Brain microvascular endothelial cell (primary cell): ENCODE results near the gene AFTPH.

Experiments
- DNase-seq: peaks from one replicate; pipeline ENCODE4 v3.0.0-alpha.2; 2020
- H3K27ac ChIP-seq: fragments of 250-450 bp; sonication (Bioruptor Pico); 2 replicates; pipeline ENCODE4 v1.5.1; 2020; ENCODE audit warnings: mild to moderate bottlenecking, moderate library complexity
- H3K27me3 ChIP-seq: fragments of 250-450 bp; sonication (Bioruptor Pico); replicated peaks from 2 replicates; pipeline ENCODE4 v1.5.1; 2020; ENCODE audit warnings: mild to moderate bottlenecking
- H3K36me3 ChIP-seq: fragments of 250-450 bp; sonication (Bioruptor Pico); replicated peaks from 2 replicates; pipeline ENCODE4 v1.5.1; 2020; ENCODE audit warnings: mild to moderate bottlenecking
- H3K4me3 ChIP-seq: 2 replicates; pipeline ENCODE4 v1.5.1; 2011; ENCODE audit warnings: low read depth, mild to moderate bottlenecking, control low read depth, low read length, moderate library complexity
- in situ Hi-C: cut with HindIII; loops from 2 replicates; pipeline ENCODE4 v1.10.0; 2017; ENCODE audit warnings: low sequenced_read_pairs, low pct_ligation_motif_present
- TF ChIP-seq, protein P1 (sequence below): IDR thresholded peaks from 2 replicates; pipeline ENCODE4 v1.5.1; 2011; ENCODE audit warnings: low read depth, mild to moderate bottlenecking, moderate library complexity, low read length, control low read depth, inconsistent platforms; ENCODE audit errors: missing control alignments

Gene AFTPH

DNA sequence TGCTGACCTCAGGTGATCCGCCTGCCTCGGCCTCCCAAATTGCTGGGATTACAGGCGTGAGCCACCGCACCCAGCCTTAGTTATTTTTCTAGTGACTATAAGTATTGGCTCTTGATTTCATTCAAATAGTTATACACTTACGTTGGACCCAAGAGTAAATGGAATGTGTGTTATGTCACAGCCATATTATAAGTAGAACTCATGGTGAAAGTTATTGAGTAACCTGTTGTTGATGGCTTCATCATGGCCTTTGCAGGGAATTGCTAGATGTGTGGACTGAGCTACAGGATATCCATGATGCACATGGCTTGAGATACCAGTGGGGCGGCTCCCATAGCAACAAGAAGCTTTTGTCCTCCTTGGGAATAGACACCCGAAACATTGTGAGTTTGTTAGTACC is 44.7 kb downstream of the AFTPH start:
- no peaks in the 10 kb centered on the region for H3K36me3 ChIP-seq
- H3K27me3 ChIP-seq: no peaks in the 10 kb centered on the region
- H3K4me3 ChIP-seq: no peak overlapping the region
- no peak overlapping the region for H3K27ac ChIP-seq
- TF ChIP-seq, protein P1, sequence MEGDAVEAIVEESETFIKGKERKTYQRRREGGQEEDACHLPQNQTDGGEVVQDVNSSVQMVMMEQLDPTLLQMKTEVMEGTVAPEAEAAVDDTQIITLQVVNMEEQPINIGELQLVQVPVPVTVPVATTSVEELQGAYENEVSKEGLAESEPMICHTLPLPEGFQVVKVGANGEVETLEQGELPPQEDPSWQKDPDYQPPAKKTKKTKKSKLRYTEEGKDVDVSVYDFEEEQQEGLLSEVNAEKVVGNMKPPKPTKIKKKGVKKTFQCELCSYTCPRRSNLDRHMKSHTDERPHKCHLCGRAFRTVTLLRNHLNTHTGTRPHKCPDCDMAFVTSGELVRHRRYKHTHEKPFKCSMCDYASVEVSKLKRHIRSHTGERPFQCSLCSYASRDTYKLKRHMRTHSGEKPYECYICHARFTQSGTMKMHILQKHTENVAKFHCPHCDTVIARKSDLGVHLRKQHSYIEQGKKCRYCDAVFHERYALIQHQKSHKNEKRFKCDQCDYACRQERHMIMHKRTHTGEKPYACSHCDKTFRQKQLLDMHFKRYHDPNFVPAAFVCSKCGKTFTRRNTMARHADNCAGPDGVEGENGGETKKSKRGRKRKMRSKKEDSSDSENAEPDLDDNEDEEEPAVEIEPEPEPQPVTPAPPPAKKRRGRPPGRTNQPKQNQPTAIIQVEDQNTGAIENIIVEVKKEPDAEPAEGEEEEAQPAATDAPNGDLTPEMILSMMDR: no peak
- in situ Hi-C loops: no loop called here
- no peak for DNase-seq

- H3K4me3 ChIP-seq: no peak overlapping the region
- in situ Hi-C loops: no loop called here
- no peaks in the 10 kb centered on the region for H3K27me3 ChIP-seq
- no peaks in the 10 kb centered on the region for H3K36me3 ChIP-seq
- TF ChIP-seq, protein P1: no peak
- H3K27ac ChIP-seq: no peak overlapping the region
- no peak for DNase-seq
Observed at GRCh38 chr2:64574871-64575270, 50.7 kb downstream of the AFTPH start.

DNA sequence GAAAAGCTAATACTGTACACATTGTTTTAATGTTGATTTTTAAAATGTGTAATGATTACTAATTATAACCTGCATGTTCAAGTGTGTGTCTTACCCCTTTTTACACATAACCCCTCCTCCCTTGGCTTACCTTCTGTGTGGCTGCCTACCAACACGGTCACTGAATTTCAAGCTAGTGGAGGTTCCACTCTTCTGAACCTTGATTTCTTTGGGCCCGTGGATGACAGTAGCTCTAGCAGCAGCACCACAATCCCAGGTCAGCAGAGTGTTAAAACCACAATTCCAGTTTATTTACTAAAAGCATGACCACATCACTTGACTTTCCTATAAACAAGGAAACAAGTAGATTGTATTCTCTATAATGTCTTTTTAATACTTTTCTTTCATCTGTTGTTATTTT is 56.9 kb downstream of the AFTPH start:
- Histone ChIP-seq H3K36me3 (peaks cover 2% of the 10 kb centered on the region), H3K4me3 (no peak overlapping the region), H3K27ac (no peak overlapping the region), H3K27me3 (no peaks in the 10 kb centered on the region)
- no peak for DNase-seq
- in situ Hi-C loops: no loop called here
- TF ChIP-seq, protein P1: no peak

DNA sequence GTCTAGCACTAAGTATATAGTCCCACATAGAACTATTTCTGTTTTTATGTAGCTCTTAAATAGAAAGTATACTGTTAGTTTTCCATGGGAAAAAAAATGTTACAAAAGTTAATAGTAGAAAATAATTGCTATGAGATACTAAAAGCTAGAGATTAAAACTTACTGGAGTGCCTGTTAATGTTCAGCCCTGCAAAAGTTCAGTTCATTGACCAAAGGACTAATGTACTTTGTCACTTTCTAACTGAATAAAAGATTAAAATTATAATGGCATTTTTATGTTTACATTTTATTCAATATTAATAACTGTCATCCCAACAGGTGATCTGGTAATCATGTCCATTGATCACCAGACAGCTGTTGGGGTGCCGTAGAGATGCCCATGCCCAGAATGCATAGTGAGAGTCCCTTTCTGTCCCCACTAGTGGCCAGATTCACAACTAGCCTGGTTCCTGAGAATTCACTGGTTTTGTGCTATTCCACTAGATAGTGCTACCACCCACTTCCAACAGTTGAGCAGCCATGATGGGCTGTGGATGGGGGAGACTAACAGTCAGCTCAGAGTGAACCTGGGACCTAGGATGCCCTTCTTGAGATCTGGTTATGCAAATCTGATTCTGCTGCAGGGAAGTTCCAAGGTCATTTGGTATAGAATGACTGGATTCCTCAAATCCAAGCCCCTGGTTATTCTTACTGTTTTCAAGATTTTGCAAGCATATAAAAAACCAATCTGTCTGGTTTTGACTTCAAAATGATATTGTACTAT is 57.8 kb downstream of the AFTPH start:
- TF ChIP-seq, protein P1: no peak
- no peaks in the 10 kb centered on the region for H3K27me3 ChIP-seq
- H3K4me3 ChIP-seq: no peak overlapping the region
- no peak overlapping the region for H3K27ac ChIP-seq
- peaks cover 2% of the 10 kb centered on the region for H3K36me3 ChIP-seq
- no peak for DNase-seq
- in situ Hi-C loops: no loop called here

GRCh38 chr2:64582774-64583340 is 58.7 kb downstream of the AFTPH start:
- in situ Hi-C loops: no loop called here
- TF ChIP-seq, protein P1: no peak
- H3K27me3 ChIP-seq: no peaks in the 10 kb centered on the region
- peaks cover 2% of the 10 kb centered on the region for H3K36me3 ChIP-seq
- no peak overlapping the region for H3K4me3 ChIP-seq
- no peak for DNase-seq
- no peak overlapping the region for H3K27ac ChIP-seq
